HG03139 (cell line): ENCODE measurements around the gene WDFY2.

ENCODE experiments used
- ATAC-seq: cut with Tn5 transposase; IDR thresholded peaks from one replicate; pipeline ENCODE4 v1.9.1; 2021; ENCODE audit not compliant: unreplicated experiment

The WDFY2 gene

DNA sequence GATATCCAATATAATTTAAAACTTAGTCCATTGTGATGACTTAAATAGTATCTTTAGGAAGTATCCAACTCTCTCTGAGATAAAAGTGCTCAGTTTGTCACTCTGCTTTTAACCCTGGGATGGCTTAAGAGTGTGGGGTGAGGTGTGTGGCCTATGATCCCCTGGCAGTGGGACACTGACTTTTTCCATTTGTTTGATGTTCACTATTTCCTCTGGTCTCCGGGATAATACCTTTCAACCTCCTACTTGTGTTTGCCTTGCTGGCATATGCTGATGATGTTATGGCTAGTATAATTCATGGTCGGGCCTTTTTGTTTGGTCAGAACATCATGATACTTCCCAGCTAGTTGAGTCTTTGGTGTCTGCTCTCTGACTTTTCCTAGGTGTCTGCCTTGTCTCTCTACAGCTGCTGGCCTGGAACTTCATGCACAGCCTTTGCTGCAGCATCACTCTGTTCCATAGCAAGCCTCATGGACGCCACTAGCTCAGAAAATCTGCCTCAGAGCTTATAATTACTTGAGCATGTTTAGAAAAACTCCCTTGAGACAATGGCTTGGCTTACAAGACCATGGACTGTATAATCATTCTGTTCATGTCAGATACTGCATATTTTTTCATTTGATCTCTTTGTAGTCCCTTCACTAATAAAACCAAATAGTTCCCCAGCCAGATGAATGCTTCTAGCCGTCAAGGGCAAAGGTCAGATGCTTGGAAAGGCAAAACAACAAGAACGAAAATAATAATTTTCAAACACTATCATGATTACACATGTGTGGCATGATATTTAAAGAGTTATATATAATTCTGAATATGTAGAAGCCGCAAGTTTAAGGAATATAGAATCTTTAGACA is 75.2 kb downstream of the WDFY2 start:
- ATAC-seq, result no peak

DNA sequence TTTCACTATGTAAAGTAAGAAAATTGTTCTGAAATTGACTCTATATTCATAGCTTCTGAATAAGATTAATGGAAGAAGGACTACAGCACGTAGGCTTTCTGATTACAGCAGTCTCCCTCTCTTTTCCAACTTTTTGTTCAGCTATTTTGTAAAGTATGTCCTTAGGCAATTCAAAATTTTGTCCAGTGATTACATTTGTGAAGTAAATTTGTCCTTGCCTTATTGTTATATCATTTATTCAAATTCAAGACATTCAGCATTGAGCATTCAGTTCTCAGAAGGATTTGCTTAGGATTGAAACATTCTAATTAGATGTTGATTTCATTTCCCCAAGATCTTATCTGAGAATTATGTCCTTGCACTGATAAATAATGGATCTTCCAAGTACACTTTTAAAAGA is 76.6 kb downstream of the WDFY2 start:
- ATAC-seq, result no peak

- ATAC-seq, result no peak
Measured at GRCh38 chr13:51663973-51664957, 80.0 kb downstream of the WDFY2 start.

DNA sequence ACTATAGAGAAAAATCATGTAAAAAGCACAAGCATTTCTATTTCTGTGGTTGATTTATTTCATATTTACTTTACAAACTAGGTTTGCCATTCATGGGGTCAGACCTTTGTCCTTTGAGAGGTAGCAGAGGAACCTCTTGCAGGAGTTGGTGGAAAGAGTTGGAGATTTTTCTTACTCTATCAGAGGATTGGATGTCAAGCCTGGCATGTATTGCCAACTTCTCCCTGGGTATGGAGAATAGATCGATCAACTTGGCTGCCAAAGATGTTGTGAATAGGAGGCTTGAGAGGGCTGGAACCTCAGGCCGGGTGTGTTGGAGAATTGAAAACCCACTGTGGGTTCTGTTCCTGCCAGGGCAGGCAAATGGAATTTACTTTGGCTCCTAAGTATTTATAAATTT is 81.2 kb downstream of the WDFY2 start:
- no peak for ATAC-seq

DNA sequence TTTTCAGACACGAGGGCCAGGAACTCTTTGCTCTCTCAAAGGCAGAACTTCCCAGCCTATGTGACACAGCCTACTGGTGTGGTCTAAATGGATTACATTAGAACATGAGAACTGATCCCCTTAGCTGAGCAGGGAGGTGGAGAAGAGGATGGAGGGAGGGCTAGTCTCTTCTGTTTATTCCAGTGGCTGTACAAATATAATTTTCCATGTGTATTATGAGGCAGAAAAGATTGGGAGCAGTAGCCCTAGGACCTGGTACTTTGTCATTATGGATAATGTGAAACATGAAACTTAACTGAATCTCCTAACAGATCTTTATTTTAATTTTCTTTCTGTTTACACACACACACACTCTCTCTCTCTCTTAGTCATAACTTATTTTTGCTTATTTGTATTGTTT is 82.1 kb downstream of the WDFY2 start:
- ATAC-seq, result no peak

- ATAC-seq, result no peak
Measured at GRCh38 chr13:51666839-51667238, 82.6 kb downstream of the WDFY2 start.

GRCh38 chr13:51668580-51669195 is 84.4 kb downstream of the WDFY2 start:
- no peak for ATAC-seq

DNA sequence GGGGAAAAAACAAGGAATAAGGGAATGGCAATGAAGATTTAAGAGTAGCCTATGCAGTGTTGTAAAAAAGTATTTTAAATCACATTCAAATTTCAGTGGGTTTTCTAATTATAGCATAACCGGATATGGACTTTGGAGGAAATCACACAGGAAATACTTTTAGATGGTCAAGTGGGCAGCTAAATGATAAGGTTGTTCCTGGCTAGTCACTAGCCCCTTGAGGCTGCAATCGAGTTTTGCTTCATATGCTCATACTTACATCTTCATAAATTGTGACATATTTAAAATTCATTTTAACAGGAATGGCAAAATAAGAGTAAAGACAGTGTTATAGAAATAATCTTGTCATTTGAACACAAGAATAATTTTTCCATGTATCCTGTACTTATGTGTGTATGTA is 88.9 kb downstream of the WDFY2 start:
- ATAC-seq, result no peak

GRCh38 chr13:51674276-51674675 is 90.0 kb downstream of the WDFY2 start:
- no peak for ATAC-seq

- no peak for ATAC-seq
Measured at GRCh38 chr13:51675385-51675784, 91.1 kb downstream of the WDFY2 start.

- no peak for ATAC-seq
Measured at GRCh38 chr13:51675877-51676276, 91.6 kb downstream of the WDFY2 start.

DNA sequence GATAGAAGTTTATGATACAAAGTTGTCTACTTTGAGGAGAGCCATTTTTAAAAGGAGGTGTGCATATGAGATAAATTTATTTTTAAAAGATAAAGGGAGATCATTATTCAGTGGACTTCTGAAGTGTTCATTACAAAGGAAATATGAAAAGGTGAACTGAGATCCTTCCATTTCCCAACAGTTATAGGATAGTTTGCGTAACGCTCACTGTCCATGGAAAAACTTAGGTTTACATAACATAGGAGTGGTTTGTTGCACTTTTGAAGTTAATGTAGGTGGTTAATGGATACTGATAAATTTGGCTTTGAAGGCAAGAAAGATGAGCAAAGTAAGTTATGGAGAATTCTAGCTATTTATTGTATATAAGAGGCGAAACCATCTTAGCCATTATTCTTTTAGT is 92.5 kb downstream of the WDFY2 start:
- no peak for ATAC-seq

DNA sequence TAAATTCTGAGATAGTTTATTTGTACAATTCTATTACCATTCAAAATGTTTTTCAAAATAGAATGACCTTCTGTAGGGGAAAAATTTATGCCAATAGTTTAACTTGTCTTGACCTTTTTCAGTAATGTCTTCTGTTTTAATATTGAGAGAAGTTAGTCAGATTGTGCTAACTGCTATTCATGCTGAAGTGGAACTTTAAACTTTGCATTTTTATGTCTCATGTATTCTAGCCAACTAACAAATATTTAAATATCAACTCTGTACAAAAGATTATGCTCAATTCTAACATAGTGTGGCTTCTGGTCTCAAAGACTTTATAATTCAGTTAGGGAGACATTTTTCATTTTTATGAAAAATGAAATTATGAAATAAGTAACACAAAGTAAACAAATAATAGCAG is 94.2 kb downstream of the WDFY2 start:
- no peak for ATAC-seq

DNA sequence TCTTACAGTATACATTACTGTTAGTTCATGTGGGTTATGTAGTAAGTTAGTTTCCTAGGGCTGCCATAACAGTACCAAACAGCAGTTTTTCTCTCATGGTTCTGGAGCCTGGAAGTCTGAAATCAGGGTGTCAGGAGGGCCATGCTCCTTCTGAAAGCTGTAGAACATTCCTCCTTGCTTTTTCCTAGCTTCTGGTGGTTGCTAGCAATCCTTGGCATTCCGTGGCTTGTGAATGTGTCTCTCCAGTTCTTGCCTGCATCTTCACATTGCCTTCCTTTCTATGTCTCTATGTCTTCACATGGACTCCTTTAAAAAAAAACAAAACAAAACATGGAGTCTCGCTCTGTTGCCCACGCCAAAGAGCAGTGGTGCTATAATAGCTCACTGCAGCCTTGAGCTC is 95.4 kb downstream of the WDFY2 start:
- no peak for ATAC-seq

GRCh38 chr13:51681037-51681678 is 96.9 kb downstream of the WDFY2 start:
- ATAC-seq, result no peak

DNA sequence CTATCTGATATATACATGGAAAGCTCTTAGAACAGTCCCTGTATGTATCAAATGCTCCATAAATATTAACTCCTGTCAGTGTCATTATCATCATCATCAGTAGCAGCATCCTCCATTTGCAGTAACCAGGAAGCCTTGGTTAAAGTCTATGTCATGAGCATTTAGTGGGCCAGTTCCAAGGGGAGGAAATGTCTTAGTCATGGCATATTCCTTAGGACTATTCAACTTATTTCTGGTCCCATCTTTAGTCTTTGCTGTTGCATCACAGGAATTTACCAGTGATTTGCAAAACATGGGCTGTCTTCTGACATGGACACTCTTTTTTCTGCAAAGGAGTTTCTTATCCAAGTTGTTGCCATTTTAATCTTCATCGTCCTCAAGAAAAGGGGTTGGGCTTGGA is 98.4 kb downstream of the WDFY2 start:
- ATAC-seq, result no peak

- no peak for ATAC-seq
Measured at GRCh38 chr13:51683597-51683996, 99.3 kb downstream of the WDFY2 start.

DNA sequence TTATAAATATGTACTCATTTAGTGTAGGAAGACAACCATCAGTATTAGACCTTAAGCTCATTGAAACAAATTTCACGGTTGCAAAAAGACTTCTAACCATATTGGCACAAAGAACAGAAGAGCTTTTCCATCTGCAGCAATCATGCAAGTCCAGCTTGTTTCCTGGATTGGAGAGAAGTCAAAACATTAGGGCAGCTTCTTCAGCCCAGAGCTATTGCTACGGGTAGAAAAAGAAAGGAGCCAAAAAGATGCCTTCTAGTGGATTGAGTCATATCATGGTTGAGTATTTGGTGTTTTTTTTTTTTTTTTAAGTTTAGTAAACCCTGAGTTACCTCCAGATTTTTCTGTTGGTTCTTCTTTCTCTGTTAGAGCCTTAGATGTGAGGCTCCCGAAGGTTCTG is 99.8 kb downstream of the WDFY2 start:
- ATAC-seq, result no peak

GRCh38 chr13:51687947-51688714 is 103.9 kb downstream of the WDFY2 start:
- ATAC-seq, result no peak

DNA sequence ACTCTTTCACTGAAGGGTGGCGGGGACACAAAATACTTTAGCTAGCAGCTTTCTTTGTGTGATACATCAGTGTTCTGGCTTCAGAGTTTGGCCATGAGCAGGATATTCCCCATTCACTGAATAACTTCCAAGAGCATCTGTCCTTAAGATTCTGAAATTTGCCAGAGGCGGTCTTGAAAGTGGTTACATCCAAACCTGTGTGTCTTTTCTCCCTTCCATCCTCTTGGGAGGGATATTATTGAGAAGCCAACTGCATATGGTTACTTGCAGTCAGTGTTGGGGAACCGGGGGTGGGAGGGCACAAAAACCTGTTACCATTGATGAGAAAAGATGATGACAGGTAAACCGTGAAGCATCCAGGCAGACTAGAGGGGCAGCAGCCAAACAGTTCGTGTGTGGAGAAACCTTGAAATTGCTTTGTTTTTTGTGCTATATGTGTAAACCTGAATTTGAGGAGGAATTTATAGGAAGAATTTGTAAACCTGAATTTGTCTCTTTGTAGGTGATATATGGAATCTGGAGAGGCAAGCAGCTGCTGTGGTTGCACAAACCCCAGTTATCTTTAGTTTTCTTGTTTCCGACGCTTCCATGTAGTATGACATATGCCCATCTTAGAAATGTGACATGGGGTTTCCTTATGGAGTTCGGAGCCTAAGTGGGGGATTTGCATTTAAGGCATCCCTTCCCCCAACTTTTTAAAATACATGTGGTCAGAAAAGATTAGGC is 104.8 kb downstream of the WDFY2 start:
- ATAC-seq, result no peak
